ENCODE measurements around the gene CREB3L4.

CREB3L4 gene

DNA sequence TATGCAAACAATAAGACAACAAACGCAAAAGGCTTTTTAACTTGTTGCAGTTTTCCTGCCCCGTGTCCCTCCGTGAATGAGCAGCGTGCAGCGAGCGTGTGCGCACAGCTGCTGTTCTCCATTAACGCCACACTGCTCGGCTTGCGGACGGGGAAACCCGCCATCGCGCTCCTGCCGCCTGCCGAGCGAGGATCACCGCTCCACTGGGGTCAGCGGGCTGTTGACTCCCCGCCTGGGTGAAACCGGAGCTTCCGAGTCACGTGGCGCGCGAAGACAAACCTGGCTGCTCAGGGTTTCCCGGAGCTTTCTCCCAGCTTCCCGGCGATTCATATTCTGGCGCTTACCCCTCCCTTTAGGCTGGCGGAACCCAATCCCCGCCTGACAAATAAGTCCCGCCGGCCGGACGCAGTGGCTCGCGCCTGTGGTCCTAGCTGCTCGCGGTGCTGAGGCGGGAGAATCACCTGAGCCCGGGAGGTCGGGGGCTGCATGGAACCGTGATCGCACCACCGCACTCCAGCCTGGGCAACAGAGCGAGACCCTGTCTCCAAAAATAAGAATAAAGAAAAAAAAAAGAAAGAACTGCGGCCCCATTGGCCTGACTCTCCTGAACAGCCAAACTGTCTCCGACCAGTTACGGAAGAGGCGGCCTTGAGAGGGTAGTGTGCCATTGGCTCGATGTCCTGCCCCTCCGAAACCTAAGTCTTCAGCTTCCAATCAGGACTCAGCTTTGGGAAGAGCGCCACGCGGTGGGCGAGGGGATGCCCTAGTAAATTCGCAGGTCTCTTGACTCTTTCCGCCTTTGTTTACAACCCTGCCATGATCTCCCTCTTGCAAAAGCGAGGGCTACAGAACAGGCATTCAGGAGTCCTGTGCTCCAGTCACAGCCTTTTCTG, at the start of gene CREB3L4:
Gene CREB3L4, plus strand, starts transcription at position 796 of the 893 bp plus-strand sequence. CDS start 624 bp downstream, outside the sequence.
- TF ChIP-seq, protein P1, sequence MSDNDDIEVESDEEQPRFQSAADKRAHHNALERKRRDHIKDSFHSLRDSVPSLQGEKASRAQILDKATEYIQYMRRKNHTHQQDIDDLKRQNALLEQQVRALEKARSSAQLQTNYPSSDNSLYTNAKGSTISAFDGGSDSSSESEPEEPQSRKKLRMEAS (IDR thresholded peaks at IDR 0.05), result peak; percentile 96
- TF ChIP-seq TAF1 (IDR thresholded peaks at IDR 0.05; ENCODE audit: low read depth) (peak; percentile 84), EP300 (IDR thresholded peaks at IDR 0.05; ENCODE audit: borderline replicate concordance) (peak; percentile 52; the same call in 1 of the 2 replicates), CREB1 (IDR thresholded peaks at IDR 0.05; ENCODE audit: low read depth) (no peak), FOXM1 (IDR thresholded peaks at IDR 0.05; ENCODE audit: borderline replicate concordance, low read depth) (0 out of 2 replicates have a peak, but pooled peaks have one; percentile 19), TEAD4 (IDR thresholded peaks at IDR 0.05) (no peak; the same call in 1 of the 2 replicates), NFIC (IDR thresholded peaks at IDR 0.05) (no peak; the same call in 1 of the 2 replicates), YY1 (IDR thresholded peaks at IDR 0.05; ENCODE audit: low read depth) (peak; percentile 83), ZBTB7A (IDR thresholded peaks at IDR 0.05; ENCODE audit: low read depth) (peak; percentile 49), CEBPB (IDR thresholded peaks at IDR 0.05) (peak; percentile 9; the same call in 1 of the 2 replicates), EGR1 (IDR thresholded peaks at IDR 0.05) (peak; percentile 18; the same call in 1 of the 2 replicates), RAD21 (IDR thresholded peaks at IDR 0.05; ENCODE audit: low read depth) (peak; percentile 20; the same call in 1 of the 2 replicates), TCF12 (IDR thresholded peaks at IDR 0.05; ENCODE audit: low read depth) (peak; percentile 64)
- TF ChIP-seq, protein P2, sequence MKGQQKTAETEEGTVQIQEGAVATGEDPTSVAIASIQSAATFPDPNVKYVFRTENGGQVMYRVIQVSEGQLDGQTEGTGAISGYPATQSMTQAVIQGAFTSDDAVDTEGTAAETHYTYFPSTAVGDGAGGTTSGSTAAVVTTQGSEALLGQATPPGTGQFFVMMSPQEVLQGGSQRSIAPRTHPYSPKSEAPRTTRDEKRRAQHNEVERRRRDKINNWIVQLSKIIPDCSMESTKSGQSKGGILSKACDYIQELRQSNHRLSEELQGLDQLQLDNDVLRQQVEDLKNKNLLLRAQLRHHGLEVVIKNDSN (IDR thresholded peaks at IDR 0.05), result peak; percentile 97
- TF ChIP-seq, protein P3, sequence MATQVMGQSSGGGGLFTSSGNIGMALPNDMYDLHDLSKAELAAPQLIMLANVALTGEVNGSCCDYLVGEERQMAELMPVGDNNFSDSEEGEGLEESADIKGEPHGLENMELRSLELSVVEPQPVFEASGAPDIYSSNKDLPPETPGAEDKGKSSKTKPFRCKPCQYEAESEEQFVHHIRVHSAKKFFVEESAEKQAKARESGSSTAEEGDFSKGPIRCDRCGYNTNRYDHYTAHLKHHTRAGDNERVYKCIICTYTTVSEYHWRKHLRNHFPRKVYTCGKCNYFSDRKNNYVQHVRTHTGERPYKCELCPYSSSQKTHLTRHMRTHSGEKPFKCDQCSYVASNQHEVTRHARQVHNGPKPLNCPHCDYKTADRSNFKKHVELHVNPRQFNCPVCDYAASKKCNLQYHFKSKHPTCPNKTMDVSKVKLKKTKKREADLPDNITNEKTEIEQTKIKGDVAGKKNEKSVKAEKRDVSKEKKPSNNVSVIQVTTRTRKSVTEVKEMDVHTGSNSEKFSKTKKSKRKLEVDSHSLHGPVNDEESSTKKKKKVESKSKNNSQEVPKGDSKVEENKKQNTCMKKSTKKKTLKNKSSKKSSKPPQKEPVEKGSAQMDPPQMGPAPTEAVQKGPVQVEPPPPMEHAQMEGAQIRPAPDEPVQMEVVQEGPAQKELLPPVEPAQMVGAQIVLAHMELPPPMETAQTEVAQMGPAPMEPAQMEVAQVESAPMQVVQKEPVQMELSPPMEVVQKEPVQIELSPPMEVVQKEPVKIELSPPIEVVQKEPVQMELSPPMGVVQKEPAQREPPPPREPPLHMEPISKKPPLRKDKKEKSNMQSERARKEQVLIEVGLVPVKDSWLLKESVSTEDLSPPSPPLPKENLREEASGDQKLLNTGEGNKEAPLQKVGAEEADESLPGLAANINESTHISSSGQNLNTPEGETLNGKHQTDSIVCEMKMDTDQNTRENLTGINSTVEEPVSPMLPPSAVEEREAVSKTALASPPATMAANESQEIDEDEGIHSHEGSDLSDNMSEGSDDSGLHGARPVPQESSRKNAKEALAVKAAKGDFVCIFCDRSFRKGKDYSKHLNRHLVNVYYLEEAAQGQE (IDR thresholded peaks at IDR 0.05; ENCODE audit: low read depth), result no peak

GRCh38 chr1:153919876-153920852, 47.5 kb upstream of the CREB3L4 start:
- TF ChIP-seq CEBPB (IDR thresholded peaks at IDR 0.05), result no peak
- TF ChIP-seq FOXM1 (IDR thresholded peaks at IDR 0.05; ENCODE audit: borderline replicate concordance, low read depth), result no peak
- TF ChIP-seq, protein P3 (IDR thresholded peaks at IDR 0.05; ENCODE audit: low read depth), result no peak
- no peak for TF ChIP-seq YY1 (IDR thresholded peaks at IDR 0.05; ENCODE audit: low read depth)
- no peak for TF ChIP-seq TAF1 (IDR thresholded peaks at IDR 0.05; ENCODE audit: low read depth)
- no peak for TF ChIP-seq RAD21 (IDR thresholded peaks at IDR 0.05; ENCODE audit: low read depth)
- no peak for TF ChIP-seq EGR1 (IDR thresholded peaks at IDR 0.05)
- TF ChIP-seq CREB1 (IDR thresholded peaks at IDR 0.05; ENCODE audit: low read depth), result no peak

DNA sequence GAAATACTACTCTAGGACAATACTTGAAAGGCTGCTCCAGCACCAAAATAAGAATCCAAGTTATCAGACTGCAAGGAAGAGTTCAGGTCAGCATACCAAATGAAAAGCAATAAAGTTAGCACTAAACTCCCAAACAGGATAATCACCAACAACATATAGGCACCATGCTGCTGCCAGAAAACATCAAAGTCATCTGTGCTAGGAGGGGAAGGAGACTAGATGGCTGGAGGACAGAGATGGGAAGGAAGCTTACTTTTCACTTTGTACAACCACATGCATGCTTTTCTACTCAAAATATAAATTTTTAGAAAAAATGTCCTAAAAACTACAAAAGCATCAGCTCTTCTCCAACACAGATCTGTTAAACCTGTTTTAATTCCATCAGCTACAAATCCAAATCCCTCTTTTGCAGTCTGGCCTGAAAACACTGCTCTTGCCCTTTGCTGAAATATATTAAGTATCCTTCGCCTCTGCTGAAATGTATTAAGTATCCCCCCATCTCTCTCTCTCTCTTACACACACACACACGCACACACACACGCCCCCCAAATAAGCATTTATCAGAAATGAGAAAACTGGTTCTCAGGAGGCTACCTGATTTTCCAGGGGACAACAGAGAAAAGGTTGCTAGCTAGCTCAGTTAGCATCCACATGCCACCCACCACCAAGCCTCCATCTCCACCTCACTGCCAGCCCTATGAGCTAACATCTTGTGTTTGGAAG, 46.5 kb upstream of the CREB3L4 start:
- TF ChIP-seq CEBPB (IDR thresholded peaks at IDR 0.05), result no peak
- TF ChIP-seq, protein P1 (IDR thresholded peaks at IDR 0.05), result no peak
- no peak for TF ChIP-seq RAD21 (IDR thresholded peaks at IDR 0.05; ENCODE audit: low read depth)

DNA sequence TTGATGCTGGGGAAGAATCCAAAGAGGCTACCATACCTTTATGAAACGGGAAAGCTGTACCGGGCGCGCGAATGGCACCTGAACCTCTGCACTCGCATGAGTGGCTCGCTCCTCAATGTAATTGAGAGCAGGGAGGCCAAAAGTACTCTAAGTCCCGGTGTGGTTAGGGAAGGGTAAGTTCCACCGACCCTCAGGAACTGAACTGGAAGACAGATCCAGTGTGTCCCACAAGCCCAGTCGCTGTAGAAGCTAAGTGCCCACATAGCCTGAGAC, 46.0 kb upstream of the CREB3L4 start:
- TF ChIP-seq CREB1 (IDR thresholded peaks at IDR 0.05; ENCODE audit: low read depth) (no peak), RAD21 (IDR thresholded peaks at IDR 0.05; ENCODE audit: low read depth) (no peak), EP300 (IDR thresholded peaks at IDR 0.05; ENCODE audit: borderline replicate concordance) (no peak), EGR1 (IDR thresholded peaks at IDR 0.05) (no peak), CEBPB (IDR thresholded peaks at IDR 0.05) (no peak), TAF1 (IDR thresholded peaks at IDR 0.05; ENCODE audit: low read depth) (no peak), FOXM1 (IDR thresholded peaks at IDR 0.05; ENCODE audit: borderline replicate concordance, low read depth) (no peak), TEAD4 (IDR thresholded peaks at IDR 0.05) (no peak), TCF12 (IDR thresholded peaks at IDR 0.05; ENCODE audit: low read depth) (no peak)
- TF ChIP-seq, protein P1 (IDR thresholded peaks at IDR 0.05), result no peak
- TF ChIP-seq, protein P3 (IDR thresholded peaks at IDR 0.05; ENCODE audit: low read depth), result no peak

Data from Ishikawa (cell line).